Mesenteric fat pad (tissue), 1 donor: ENCODE measurements around the gene ABLIM3. TPM values are rescaled to one million over a fixed set of nuclear protein-coding genes. Genes with fewer than 3 reads are reported as not detected.
"Not testable (repeated sequence)": the region's sequence is repeated elsewhere in the genome, so short reads cannot be mapped to it uniquely, and the experiment has no call there.

ENCODE experiments used
- DNase-seq: peaks from one replicate; pipeline ENCODE4 v3.0.0-alpha.2; 2020; ENCODE audit warnings: low spot score
- total RNA-seq: library from RNA; stranded (reverse); fragmentation: NEBNext Ultra II Directional; extraction: Animal tissue kit (Norgen Biotek cat#: 25700); gene quantifications from one replicate; pipeline ENCODE4 v1.2.1, GENCODE V29; 2021
- donor health status: DM: yes; HTN: yes; CAD: no.

ABLIM3 gene
- total RNA-seq, 1 donor from 2014 or later = 190 TPM

DNA sequence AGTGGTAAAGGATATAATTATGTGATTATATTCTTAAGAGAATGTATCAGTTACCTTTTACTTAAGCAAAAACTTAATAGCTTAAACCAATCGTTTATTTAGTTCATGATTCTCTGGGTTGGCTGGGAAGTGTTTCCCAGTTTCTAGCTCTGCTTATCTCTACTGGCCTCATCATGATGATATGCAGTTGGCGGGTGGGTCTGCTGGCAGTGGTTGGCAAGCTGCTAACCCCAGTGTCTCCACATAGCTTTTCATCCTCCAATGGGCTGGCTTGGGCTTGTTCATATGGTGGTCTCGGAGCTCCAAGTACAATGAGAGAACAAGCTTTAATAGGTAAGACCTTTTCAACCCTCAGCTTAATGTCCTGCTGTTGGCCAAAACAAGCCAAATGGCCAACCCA is 43.8 kb downstream of the ABLIM3 start:
- DNase-seq = no peak

DNA sequence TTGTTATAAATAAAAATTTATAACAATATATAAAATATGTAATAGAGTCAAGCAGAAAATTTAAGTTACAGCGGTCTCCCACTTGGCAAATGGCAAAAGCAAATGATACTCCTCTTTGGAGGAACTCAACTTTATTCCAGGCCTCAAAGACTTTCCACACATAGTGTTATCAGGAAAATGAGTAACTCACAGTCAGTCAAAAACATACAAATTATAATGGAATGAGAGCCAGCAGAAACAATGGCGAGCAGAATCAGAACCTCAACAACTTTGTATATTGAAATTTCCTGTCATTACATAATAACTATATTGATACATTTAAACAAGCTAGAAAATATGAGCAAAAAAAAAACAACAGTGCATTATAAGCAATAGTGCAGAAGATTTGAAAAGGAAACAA is 45.2 kb downstream of the ABLIM3 start:
- DNase-seq = no peak

DNA sequence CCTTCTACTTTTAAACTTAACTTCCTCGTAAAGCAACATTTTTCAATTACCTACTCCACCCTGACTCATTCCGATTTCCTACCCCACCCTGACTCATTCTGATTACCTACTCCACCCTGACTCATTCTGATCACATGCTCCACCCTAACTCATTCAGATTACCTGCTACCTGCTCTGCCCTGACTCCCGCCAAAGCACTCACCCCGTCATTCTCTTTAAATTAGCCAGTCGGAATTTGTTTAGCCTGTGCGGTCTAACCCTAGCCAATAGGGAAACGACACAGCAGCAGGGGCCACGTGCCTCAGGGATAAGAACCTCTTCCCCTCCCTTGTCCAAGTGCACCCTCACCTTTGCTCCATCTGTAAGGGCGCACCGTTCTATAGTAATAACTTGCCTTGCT is 46.3 kb downstream of the ABLIM3 start:
- not testable (repeated sequence) for DNase-seq

DNA sequence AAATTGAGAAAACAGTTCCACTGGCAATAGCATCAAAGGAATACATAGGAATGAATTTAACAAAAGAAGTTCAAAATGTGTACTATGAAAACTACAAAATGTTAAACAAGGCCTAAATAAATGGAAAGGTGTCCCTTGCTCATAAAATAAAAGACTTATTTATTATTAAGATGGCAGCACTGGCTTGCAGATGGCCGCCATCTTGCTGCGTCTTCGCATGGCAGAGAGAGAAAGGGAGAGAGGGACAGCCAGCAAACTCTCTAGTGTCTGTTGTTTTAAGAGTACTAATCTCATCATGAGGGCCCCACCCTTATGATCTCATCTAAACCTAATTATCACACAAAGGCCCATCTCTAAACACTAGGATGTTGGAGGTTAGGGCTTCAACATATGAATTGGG is 47.1 kb downstream of the ABLIM3 start:
- no peak for DNase-seq

DNA sequence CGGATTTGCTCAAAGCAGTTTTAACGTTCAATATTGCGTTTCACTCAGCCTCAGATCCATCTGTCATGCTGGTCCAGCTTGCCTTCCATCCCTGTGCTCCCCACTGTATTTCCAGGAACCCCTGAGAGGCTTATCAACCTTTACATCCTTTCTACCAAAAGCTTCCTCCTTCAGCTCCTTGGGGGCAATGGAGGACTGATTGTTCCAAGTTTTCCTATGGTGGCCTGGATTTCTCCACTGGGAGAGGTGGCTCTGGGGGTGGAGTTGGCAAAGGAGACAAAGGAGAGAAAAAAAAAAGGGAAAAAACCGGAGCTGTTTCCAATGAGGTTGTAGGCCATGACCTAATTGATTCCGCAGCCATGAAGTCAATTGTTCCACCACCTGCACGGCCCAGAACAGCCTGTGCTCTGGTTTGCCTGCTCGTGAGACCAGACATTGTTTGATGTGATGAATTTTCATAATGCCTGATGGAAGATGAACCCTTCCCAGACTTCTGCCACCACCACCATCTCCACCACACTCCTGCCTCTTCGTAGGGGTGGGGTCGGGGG is 54.1 kb downstream of the ABLIM3 start:
- DNase-seq = no peak

DNA sequence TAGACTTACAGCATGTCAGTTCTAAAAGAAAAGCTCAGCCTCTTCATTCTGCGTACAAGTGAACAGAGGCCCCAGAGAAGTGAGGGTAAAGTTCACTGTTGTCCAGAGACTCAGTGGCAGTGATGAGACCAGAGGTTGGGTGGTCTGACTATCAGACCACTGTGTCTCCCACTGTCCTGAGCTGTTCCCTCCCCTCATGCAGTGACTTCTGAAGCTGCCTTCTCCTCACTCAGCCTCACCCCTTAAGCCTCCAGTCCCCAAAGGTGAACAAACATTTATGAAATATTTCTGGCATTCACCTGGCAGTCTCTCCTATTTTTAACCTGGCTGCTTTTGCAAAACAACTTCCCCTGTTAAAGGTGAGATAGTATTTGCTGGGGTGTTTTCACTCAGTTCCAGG is 54.7 kb downstream of the ABLIM3 start:
- DNase-seq = no peak

- no peak for DNase-seq
Measured at GRCh38 chr5:149198148-149198547, 56.9 kb downstream of the ABLIM3 start.

DNA sequence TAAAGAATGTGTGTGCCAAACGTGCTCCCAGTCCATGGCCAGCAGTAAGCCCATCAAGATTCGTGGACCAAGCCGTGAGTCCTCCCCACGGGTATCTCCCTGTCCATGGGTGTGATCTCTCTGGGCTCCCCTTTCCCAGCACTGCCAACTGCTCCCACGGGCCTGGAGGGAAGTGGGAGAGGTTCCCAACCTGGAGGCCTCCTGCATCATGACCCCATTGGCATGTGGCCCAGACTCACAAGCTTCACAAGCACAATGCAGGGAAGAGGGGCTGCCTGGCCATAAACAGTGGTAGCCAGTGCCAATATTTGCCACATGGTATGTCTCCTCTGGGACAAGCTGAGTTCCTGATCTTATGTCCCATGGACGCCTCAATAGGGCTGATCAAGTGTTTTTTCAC is 59.1 kb downstream of the ABLIM3 start:
- DNase-seq = no peak

DNA sequence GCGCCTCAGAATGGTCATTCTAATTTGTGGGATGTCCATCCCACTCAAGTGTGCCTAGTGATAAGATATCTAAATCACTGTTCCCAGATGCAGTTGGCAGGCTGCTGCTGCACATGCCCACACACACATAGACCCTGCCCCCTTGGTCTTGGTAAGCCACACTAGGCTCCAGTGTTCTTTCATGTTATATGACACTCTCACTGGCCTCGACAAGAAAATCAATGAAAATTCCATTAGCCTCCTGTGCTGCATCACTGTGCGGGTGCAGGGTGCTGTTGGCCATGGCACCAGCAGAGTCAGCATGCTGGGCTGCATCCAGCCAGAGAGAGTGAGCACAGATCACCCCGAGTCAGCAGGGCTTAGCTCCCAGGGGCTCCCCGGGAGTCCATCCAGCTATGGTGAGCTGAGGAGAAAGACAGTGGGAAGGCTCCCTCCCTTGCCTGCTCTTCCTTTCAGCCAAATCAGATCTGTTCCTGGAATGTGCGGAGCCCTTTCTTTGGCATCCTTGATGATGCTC is 59.9 kb downstream of the ABLIM3 start:
- no peak for DNase-seq

GRCh38 chr5:149202910-149203451 is 61.7 kb downstream of the ABLIM3 start:
- DNase-seq = no peak

DNA sequence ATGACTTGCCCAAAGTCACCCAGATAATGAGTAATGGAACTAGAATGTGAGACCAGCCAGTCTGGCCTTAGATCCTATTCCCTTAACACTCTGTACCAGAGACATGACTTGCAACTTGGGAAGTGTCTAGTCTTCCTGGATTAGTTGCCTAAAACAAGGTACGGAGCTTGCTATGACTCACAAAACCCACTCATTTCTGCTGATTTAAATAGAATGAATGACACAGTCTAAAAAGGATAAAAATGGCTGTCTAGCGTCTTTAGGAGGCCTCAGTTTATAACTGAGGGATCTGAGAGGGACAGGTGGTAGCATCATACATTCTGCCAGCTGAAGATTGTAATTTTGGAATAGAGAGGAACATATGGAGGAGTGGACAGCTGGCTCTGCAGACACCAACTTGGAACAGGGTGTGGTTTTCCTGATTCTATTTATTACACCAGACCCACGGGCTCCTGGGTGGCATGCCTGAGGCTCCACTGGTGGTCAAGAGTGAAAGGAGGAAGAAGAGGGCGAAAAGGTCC is 62.7 kb downstream of the ABLIM3 start:
- DNase-seq = no peak

DNA sequence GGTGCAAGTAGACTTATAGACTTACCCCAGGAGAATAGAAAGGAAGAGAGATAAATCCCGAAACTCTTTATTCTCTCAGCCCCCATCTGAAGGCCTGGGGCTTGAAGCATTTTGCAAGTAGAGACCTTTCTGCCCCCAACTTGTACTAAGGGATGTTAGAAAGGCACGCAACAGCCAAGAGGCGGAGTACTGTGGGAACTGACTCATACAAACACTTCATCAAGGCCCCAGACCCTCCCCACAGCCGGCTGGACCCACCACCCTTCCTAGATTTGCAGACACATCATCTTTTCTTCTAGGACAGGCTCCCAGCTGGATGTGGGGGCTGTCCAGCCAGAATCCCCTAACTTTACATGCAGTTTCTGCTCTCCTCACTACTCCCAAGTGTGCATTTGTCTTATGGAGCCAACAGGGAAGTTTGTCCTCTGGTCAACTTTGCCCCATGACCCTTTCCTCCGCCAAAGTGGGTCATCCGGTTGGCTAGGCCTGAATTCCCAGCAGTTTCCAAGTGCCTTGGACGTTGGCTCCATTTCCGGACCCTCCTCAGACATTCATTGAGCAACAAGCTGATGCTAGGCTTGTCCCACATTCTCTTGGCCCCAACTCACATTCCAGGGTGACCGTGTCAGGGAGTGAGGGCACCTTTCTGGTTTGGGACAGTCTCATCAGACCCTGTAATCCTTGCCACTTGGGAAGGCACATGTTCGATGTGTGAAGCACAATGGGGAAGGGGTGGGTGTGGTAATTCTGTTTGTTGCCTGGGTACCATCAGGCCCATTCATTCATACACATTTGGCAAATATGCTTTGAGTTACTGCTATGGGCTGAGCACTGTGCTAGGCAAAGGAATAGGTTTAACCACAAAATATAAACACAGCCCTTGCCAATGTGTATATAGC is 64.6 kb downstream of the ABLIM3 start:
- DNase-seq = no peak

- DNase-seq = no peak
Measured at GRCh38 chr5:149206524-149207141, 65.3 kb downstream of the ABLIM3 start.

DNA sequence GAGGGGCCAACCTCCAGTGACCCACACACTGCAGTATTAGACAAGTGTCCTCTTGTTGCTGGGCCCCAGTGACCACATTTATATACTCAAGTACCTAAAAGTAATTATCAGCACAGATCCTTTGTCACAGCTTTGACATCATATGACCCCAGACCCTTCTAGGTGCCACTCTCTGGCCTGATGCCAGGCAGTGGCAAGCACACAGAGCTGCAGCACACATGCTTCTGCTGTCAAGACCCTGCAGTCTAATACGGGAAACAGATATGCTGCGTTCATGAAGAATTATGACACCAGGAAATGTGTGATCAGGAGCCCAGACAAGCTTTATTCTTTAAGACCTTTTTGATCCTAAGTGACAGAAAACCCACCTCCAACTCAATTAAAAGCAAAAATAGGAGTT is 66.5 kb downstream of the ABLIM3 start:
- DNase-seq = no peak

- DNase-seq = no peak
Measured at GRCh38 chr5:149210225-149210624, 68.9 kb downstream of the ABLIM3 start.

DNA sequence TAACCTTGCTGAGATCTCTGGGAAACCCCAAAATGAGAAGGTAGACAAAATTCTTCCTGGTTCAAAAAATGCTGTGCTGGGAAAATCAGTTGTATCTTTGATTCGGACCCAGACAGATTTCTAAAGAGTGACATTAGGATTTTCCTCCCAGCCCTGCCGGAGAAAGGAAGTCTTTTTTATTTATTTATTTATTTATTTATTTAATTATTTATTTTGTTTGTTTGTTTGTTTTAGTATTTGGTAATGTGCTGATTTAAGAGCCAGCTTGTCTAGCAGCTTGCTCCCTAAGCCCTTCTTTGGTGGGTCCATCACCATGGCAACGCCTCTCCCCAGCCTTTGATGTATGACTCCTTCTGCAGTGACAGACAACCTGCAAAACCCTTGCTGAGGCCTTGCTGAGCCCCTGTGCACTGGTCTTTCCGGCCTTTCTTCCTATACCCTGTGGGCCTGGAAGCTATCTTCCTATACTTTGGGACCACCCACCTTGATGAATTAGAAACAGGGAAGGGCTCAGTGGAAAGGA is 69.7 kb downstream of the ABLIM3 start:
- DNase-seq = no peak

GRCh38 chr5:149211566-149211965 is 70.3 kb downstream of the ABLIM3 start:
- DNase-seq = no peak

DNA sequence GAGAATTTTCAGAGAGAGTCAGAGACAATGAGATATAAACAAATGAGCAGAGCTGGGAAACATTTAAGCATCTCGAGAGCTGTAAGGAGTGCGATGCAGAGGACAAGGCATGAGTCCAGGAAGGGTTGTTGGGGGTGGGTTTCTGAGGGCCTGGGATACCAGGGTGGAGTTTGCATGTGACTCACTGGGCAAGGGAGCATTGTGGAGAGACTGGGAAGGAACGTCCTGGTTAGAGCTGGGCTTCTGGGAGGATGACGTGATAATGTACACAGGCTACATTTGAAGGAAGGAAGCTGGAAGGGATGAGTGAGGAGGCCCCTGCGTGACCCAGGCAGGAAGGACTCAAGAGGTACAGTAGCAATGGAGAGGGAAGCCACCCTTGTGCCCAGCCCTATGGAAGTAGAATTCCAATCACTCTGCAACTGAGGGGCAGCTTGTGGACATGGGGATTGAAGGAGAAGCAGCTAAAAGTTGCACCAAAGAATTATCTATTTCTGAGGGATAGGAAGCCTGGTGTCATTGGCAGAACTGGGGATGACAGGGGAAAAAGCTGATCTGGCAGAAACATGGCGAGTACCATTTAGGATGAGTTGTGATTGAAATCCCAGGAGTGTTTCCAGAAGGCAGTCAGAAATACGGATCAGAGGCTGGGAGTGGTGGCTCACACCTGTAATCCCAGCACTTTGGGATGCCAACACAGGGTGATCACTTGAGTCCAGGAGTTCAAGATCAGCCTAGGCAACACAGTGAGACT is 71.1 kb downstream of the ABLIM3 start:
- DNase-seq = no peak

DNA sequence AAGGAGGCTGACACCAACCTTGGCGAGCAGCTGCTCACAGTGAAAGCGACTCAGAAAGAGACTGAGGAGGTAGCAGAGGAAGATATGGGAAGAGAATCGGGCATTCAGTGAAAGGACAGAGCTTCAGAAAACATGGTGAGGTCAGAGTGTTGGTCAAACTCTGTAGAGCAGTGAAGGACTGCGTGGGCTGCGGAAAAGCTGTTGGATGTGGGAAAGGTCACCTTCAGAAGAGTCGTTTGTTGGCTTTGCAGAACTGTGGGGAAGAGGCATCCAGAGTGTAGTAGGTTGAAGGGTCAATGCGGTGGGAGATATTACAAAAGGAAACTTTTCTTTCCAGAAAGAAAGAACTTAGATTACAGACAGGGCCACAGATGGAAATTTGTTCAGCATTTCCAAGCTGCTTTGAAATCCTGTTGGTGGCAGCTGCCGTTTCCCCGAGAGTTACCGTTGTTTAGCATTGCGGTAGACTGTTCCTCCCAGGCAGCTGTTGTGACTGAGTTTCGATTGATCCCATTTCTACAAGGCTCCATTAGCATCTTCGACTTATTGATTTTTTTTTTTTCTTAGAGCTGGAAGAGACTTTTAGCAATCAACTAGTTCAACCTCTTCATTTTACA is 72.1 kb downstream of the ABLIM3 start:
- DNase-seq = no peak

DNA sequence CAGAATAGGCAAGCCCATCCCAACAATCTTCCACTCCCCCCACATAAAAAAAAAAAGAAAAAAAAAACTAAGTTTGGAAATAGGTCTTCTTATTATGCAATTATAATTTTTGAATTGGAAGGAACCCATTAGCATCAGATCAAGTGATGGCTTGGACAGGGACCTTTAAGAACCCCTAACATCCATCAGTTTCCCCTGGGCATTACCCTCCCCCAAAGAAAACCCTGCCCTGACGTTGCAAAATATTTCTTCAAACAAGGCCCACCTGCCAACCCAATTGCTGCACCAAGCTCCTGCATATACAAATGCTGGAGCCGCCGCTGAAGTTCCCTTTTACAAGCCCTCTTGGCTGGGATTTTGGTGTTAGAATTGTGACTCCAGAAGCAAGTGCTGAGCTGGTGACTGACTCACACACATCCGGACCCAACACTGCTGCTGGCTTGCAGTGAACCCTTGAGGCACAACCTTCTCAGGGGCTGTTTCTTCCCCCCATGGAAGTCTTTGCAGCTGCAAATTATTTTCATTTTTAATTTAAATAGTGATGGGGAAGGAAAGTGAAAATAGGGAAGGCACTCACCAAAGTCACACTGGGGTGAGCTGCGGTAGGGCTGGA is 74.3 kb downstream of the ABLIM3 start:
- no peak for DNase-seq
